Thymus (tissue), 11 donors: Measurements from ENCODE around the gene SULT2B1. TPM values are rescaled to one million over a fixed set of nuclear protein-coding genes. Genes with fewer than 3 reads are reported as not detected.

Source experiments
- DNase-seq, 9 donors: peaks; one replicate each; pipeline ENCODE4 v3.0.0-alpha.2; 2013; ENCODE audit warnings: low spot score in 9 of 9, low read depth in 6 of 9, missing footprints in 1 of 9
- H3K27ac ChIP-seq, 2 donors: one replicate each; pipeline ENCODE4 v1.5.1; 2013; ENCODE audit warnings: control low read depth in 1 of 2, low read depth in 1 of 2, low read length in 1 of 2, mild to moderate bottlenecking in 1 of 2, moderate library complexity in 1 of 2
- H3K27me3 ChIP-seq, 2 donors: one replicate each; pipeline ENCODE4 v1.5.1; 2013; ENCODE audit warnings: low read length in 1 of 2; ENCODE audit not compliant: control insufficient read depth in 2 of 2, insufficient read depth in 1 of 2
- H3K36me3 ChIP-seq, 2 donors: one replicate each; pipeline ENCODE4 v1.5.1; 2013; ENCODE audit warnings: low read length in 1 of 2, mild to moderate bottlenecking in 1 of 2, moderate library complexity in 1 of 2; ENCODE audit not compliant: control insufficient read depth in 2 of 2, insufficient read depth in 2 of 2
- H3K4me1 ChIP-seq, 2 donors: one replicate each; pipeline ENCODE4 v1.5.1; 2013; ENCODE audit warnings: low read length in 2 of 2; ENCODE audit not compliant: control insufficient read depth in 2 of 2, insufficient read depth in 2 of 2
- H3K4me3 ChIP-seq, 2 donors: one replicate each; pipeline ENCODE4 v1.5.1; 2013; ENCODE audit warnings: low read length in 2 of 2, control low read depth in 1 of 2, mild to moderate bottlenecking in 1 of 2
- H3K9me3 ChIP-seq, 2 donors: one replicate each; pipeline ENCODE4 v1.5.1; 2013; ENCODE audit warnings: low read length in 1 of 2, mild to moderate bottlenecking in 1 of 2; ENCODE audit not compliant: control insufficient read depth in 2 of 2, insufficient read depth in 1 of 2
- WGBS: extraction: QIAGEN DNeasy Blood & Tissue Kit; methylation state at CpG from one replicate; pipeline ENCODE4 v1.1.7; 2013; 5-methylcytosine and 5-hydroxymethylcytosine counted together
- polyA plus RNA-seq: library from polyadenylated mRNA; stranded (reverse); fragments of 200-250 nt; gene quantifications from one replicate; pipeline ENCODE4 v1.2.3, GENCODE V29; 2013
- total RNA-seq: library from RNA; stranded (reverse); fragments of 120-200 nt; gene quantifications from one replicate; pipeline ENCODE4 v1.2.4, GENCODE V29; 2013
- donor health status: healthy.

The SULT2B1 gene
- total and polyA plus RNA-seq, 2 donors, result 0.09 to 4.3 TPM

DNA sequence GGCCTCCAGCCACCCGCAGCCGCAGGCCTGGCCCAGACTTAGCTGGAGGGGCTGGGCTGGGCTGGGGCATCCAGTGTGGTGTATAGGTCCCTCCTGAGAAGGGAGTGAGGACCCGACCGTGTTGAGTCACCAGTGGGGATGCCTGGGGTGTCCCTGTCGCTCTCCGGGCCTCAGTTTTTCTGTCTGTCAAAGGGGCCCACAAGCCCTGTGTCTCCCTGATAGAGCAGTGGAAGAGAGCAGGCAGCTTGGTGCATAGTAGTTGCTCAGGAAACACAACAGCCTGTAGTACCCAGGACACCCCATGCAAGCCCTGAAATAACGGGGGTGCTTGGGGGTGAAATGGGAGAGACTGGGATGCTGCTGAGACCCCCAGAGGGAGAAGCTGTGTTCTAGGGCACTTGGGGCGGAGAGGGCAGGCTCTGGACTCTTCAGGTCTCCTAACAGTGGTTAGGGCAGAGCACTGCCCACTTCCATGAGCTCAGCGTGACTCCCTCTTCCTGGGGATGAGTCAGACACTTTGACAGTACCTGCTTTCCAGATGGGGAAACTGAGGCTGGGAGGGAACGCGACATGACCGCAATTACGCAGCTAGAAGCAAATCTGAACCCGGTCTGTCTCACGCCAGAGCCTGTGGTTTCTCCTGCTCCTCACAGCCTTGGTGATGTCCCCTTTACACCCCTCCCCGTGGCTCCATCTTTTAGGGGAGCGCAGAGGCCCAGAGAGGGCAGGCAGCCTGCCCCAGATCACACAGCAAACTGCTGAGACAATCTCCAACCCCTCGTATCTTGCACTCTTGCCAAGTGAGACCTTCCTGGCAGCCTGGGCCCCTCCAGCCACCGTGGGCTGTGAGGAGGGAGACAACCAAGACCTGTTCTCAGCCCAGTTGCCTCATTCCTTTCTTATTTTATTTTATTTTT lies 692 bp downstream of the SULT2B1 start:
- DNase-seq, result no peak
- no peak overlapping the region for H3K4me3 ChIP-seq
- no peaks in the 10 kb centered on the region for H3K36me3 ChIP-seq
- no peaks in the 10 kb centered on the region for H3K4me1 ChIP-seq
- peaks cover 0 to 1% of the 10 kb centered on the region in 2 donors for H3K9me3 ChIP-seq
- no peak overlapping the region for H3K27ac ChIP-seq
- 89% methylated on average over 19 of the region's 19 CpGs for WGBS
- H3K27me3 ChIP-seq, result peaks cover 0 to 10% of the 10 kb centered on the region in 2 donors

DNA sequence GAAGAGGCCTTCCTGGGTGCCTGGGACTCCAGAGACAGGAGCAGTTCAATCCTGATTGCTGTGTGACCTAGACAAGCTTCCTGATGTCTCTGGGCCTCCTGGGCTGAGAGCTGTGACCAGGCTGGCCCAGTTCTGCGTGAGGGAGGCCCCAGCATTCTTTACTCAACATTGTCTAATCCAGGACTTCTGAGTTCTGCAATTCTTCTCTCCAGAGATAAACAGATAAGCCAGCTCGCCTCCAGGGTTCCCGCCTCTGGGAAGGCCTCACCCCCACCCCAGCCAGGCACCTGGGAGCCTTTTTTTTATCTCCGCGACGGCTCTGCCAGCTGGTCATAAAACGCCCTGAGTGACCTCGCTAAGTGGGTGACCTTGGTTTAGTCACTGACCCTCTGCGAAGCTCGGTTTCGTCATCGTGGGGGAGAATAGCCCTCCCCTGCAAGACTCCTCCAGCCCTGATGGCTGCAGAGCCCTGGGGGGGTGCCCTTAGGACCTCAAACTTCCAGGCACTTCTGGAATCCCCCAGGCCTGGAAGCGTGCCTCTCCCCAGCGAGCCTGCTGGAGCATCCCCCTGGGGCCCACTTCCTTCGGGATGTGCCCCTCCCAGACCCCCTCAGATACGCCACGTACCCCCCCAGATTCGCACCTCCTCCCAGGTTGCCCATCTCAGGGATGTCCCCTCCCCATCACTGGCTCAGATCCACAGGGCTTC lies 1.9 kb downstream of the SULT2B1 start:
- WGBS, result 65% methylated on average over 18 of the region's 18 CpGs
- H3K27ac ChIP-seq, result no peak overlapping the region
- DNase-seq, result no peak

DNA sequence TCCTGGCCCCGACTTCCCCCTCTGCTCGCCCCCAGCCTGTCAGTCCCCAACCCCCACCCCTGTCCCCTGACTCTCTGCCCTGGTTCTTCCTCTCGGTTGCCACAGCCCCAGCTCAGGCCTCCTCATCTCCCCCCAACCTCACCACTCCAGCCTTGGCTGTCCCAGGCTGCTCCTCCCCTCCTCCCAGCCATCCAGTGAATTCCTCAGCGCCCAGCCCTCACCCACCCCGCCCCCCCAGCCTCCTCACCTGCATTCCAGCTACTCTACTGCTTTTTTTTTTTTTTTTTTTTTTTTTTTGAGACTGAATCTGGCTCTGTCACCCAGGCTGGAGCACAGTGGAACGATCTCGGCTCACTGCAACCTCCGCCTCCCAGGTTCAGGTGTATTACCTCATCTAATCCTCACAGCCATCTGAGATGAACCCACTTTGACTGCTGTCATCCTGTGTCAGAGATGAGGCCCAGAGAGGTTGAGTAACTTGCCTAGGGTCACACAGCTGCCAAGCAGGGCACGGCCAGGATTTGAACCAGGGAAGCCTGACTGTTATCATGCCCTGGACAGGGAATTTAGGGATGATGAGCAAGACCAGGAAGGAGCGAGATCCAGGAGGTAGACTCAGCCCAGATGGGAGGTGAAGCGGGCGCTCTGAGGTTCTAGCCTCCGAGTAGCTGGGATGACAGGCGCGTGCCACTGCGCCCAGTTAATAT lies 2.6 kb downstream of the SULT2B1 start:
- Histone ChIP-seq H3K27me3 (peaks cover 4 to 28% of the 10 kb centered on the region in 2 donors), H3K27ac (no peak overlapping the region), H3K4me3 (no peak overlapping the region), H3K4me1 (no peaks in the 10 kb centered on the region), H3K36me3 (no peaks in the 10 kb centered on the region), H3K9me3 (peaks cover 0 to 1% of the 10 kb centered on the region in 2 donors)
- 72% methylated on average over 16 of the region's 16 CpGs for WGBS
- no peak for DNase-seq

More for the DNA sequence above, 1.9 kb downstream of the SULT2B1 start:
- Histone ChIP-seq H3K4me1 (no peaks in the 10 kb centered on the region), H3K9me3 (peaks cover 0 to 1% of the 10 kb centered on the region in 2 donors), H3K36me3 (no peaks in the 10 kb centered on the region), H3K27me3 (peaks cover 4 to 21% of the 10 kb centered on the region in 2 donors), H3K4me3 (no peak overlapping the region)

DNA sequence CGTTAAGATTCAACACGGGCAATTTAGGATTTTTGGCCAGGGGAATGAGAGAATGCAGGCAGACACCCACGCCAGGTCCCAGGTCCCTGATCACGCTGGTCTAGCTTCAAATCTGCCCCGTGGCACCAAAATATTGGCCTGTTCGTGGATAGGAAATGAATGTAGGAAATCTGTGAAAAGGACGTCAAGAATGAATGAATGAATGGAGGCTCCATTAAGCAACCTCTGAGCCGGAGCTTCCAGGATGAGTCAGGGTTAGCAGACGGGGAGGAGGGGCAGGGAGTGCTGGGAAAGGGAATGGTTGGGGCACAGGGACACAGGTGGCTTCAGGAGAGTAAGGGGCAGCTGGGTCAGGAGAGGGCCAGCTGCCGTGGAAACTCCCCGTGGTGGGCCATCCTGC lies 4.2 kb downstream of the SULT2B1 start:
- Histone ChIP-seq H3K36me3 (no peaks in the 10 kb centered on the region), H3K4me1 (no peaks in the 10 kb centered on the region), H3K9me3 (no peaks in the 10 kb centered on the region), H3K4me3 (no peak overlapping the region), H3K27me3 (peaks cover 4 to 33% of the 10 kb centered on the region in 2 donors), H3K27ac (no peak overlapping the region)
- no peak for DNase-seq
- 88% methylated on average over 11 of the region's 11 CpGs for WGBS

DNA sequence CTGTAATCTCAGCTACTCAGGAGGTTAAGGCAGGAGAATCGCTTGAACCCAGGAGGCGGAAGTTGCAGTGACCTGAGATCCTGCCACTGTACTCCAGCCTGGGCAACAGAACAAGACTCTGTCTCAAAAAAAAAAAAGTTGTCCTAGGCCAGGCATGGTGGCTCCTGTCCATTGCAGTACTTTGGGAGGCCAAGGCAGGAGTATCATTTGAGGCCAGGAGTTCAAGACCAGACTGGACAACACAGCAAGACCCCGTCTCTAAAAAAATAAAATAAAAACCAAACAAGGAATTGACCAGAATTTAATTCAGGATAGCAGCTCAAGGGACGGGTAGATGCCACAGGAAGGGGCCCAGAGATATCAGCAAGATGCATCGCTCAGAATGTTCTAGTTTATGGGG lies 4.9 kb downstream of the SULT2B1 start:
- Histone ChIP-seq H3K9me3 (no peaks in the 10 kb centered on the region), H3K27ac (no peak overlapping the region), H3K27me3 (peaks cover 4 to 35% of the 10 kb centered on the region in 2 donors), H3K4me3 (no peak overlapping the region), H3K36me3 (no peaks in the 10 kb centered on the region), H3K4me1 (no peaks in the 10 kb centered on the region)
- 98% methylated on average over 5 of the region's 5 CpGs for WGBS
- DNase-seq, result no peak

DNA sequence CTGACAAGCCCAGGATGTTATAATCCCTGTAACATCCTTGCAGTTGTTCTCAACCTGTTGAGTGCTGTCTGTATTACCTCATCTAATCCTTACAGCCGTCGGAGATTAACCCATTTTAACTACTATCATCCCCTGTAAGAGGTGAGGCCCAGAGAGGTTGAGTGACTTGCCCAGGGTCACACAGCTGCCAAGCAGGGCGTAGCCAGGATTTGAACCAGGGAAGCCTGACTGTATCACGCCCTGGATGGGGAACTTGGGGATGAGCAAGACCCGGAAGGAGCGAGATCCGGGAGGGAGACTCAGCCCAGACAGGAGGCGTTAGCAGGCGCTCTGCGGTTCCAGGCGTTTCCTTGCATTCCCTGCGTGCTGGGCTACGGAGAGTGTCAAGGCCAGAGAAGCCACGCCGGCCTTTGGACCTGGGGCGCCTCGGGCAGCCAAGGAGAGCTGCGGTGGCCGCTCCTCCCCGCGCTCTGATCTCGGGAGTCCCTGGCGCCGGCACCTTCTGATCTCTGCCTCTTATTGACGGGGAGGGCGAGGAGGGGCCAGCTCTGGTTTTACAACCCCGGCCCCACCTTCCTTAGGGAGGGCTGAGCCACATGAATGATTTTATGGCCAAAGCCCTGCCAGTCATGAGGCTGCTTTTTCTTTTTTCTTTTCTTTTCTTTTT lies 6.2 kb downstream of the SULT2B1 start:
- Histone ChIP-seq H3K36me3 (no peaks in the 10 kb centered on the region), H3K4me3 (no peak overlapping the region), H3K27me3 (peaks cover 4 to 35% of the 10 kb centered on the region in 2 donors), H3K4me1 (no peaks in the 10 kb centered on the region), H3K9me3 (no peaks in the 10 kb centered on the region), H3K27ac (no peak overlapping the region)
- DNase-seq, result no peak
- WGBS, result 17% methylated on average over 27 of the region's 27 CpGs

DNA sequence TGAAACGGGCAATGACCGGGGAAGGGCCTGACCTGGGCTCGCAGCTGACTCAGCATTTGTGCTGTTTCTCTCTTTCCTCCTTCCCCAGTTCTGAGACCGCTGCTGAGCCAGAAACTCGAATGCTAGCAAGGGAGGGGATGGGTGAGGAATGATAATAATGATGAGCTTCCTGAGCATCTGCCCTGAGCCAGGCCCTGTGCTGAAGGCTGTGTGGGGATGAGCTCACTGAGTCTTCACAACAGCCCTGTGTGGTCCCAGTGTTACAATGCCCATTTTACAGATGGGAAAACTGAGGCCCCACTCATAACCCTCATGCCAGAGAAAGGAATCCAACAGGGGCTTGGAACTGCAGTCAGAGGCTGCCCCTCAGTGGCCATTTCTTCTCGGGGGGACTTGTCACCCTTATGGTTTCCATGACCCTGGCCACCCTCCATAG lies 8.1 kb downstream of the SULT2B1 start:
- 90% methylated on average over 6 of the region's 6 CpGs for WGBS
- Histone ChIP-seq H3K27me3 (peaks cover 4 to 30% of the 10 kb centered on the region in 2 donors), H3K4me3 (no peak overlapping the region), H3K27ac (no peak overlapping the region), H3K36me3 (no peaks in the 10 kb centered on the region), H3K4me1 (no peaks in the 10 kb centered on the region), H3K9me3 (no peaks in the 10 kb centered on the region)
- no peak for DNase-seq

DNA sequence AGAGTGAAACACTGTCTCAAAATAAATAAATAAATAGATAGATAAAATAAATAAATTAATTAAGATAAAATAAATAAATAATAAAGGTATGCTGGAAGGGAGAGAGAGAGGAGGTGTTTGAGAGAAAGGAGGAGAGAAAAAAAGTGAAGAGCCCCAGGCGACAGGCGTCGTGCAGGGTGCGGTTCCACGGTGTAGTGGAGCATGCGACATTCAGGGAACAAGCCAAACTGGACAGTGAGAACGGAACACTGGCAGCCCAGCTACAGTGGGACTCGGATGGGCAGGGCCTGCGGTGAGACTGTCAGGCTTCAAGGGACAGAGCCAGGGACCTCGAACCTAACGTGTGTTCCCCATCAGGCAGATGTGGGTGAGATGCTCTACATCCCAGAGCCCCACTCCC lies 9.4 kb downstream of the SULT2B1 start:
- no peak for DNase-seq
- no peaks in the 10 kb centered on the region for H3K36me3 ChIP-seq

More for the DNA sequence above, 9.4 kb downstream of the SULT2B1 start:
- no peak overlapping the region for H3K27ac ChIP-seq
- no peaks in the 10 kb centered on the region for H3K4me1 ChIP-seq
- no peaks in the 10 kb centered on the region for H3K9me3 ChIP-seq
- 93% methylated on average over 11 of the region's 11 CpGs for WGBS
- peaks cover 4 to 30% of the 10 kb centered on the region in 2 donors for H3K27me3 ChIP-seq
- no peak overlapping the region for H3K4me3 ChIP-seq
